NCI-H2227 (cell line): ENCODE data around the gene GGACT.
"Not testable (repeated sequence)": the region's sequence is repeated elsewhere in the genome, so short reads cannot be mapped to it uniquely, and the experiment has no call there.

ENCODE experiments used
- DNase-seq: peaks from one replicate; lab custom pipeline; 2025; ENCODE audit not compliant: unreplicated experiment; lab: John Stamatoyannopoulos, UW

The GGACT gene

GRCh38 chr13:100588331-100589177 lies at the start of gene GGACT:
Gene GGACT (minus strand): TSS chr13:100588789. CDS start chr13:100532591, 56,198 bp downstream.
- peak; percentile 72 for DNase-seq

GRCh38 chr13:100637796-100638195 lies 49.2 kb upstream of the GGACT start:
- peak; percentile 32 for DNase-seq

- no peak for DNase-seq
Measured at GRCh38 chr13:100637380-100637779, 48.8 kb upstream of the GGACT start.

- peak; percentile 85 for DNase-seq
Measured at GRCh38 chr13:100636441-100636840, 47.9 kb upstream of the GGACT start.

- DNase-seq, result peak; percentile 82
Measured at GRCh38 chr13:100636004-100636403, 47.4 kb upstream of the GGACT start.

- DNase-seq, result peak; percentile 54
Measured at GRCh38 chr13:100634696-100635095, 46.1 kb upstream of the GGACT start.

- no peak for DNase-seq
Measured at GRCh38 chr13:100633461-100633860, 44.9 kb upstream of the GGACT start.

- DNase-seq, result peak; percentile 84
Measured at GRCh38 chr13:100630555-100630954, 42.0 kb upstream of the GGACT start.

- peak; percentile 34 for DNase-seq
Measured at GRCh38 chr13:100627120-100627519, 38.5 kb upstream of the GGACT start.

- no peak for DNase-seq
Measured at GRCh38 chr13:100625447-100625846, 36.9 kb upstream of the GGACT start.

GRCh38 chr13:100620792-100621191 lies 32.2 kb upstream of the GGACT start:
- no peak for DNase-seq

- DNase-seq, result no peak
Measured at GRCh38 chr13:100619940-100620339, 31.4 kb upstream of the GGACT start.

- DNase-seq, result not testable (repeated sequence)
Measured at GRCh38 chr13:100618897-100619296, 30.3 kb upstream of the GGACT start.

- DNase-seq, result no peak
Measured at GRCh38 chr13:100613031-100613430, 24.4 kb upstream of the GGACT start.

GRCh38 chr13:100611678-100612492 lies 23.3 kb upstream of the GGACT start:
- DNase-seq, result no peak

GRCh38 chr13:100610391-100611347 lies 22.1 kb upstream of the GGACT start:
- no peak for DNase-seq

GRCh38 chr13:100608906-100609305 lies 20.3 kb upstream of the GGACT start:
- no peak for DNase-seq

- no peak for DNase-seq
Measured at GRCh38 chr13:100608489-100608888, 19.9 kb upstream of the GGACT start.

GRCh38 chr13:100604918-100605710 lies 16.5 kb upstream of the GGACT start:
- no peak for DNase-seq

GRCh38 chr13:100602493-100603111 lies 14.0 kb upstream of the GGACT start:
- no peak for DNase-seq
